Upper lobe of left lung (tissue), 6 donors: Measurements from ENCODE around the gene IL1RN. TPM values are rescaled to one million over a fixed set of nuclear protein-coding genes. Genes with fewer than 3 reads are reported as not detected.

ENCODE experiments used
- ATAC-seq, 2 donors: fragments of 200-7000 bp; cut with Tn5 transposase; one replicate each; pipeline ENCODE4 v1.9.1; 2022; ENCODE audit warnings: mild to moderate bottlenecking in 2 of 2, moderate library complexity in 2 of 2; ENCODE audit not compliant: low FRiP score in 2 of 2
- DNase-seq, 2 donors: peaks; one replicate each; pipeline ENCODE4 v3.0.0-alpha.2; 2019 to 2020
- H3K27ac ChIP-seq, 4 donors: fragments of 200-600 bp; sonication (generic); one replicate each; pipeline ENCODE4 v1.5.1; 2016 to 2019
- H3K27me3 ChIP-seq, 4 donors: fragments of 200-600 bp; sonication (generic); one replicate each; pipeline ENCODE4 v1.5.1; 2017 to 2019
- H3K36me3 ChIP-seq, 4 donors: fragments of 200-600 bp; sonication (generic); one replicate each; pipeline ENCODE4 v1.5.1; 2016 to 2019
- H3K4me1 ChIP-seq, 4 donors: fragments of 200-600 bp; sonication (generic); one replicate each; pipeline ENCODE4 v1.5.1; 2018 to 2019
- H3K4me3 ChIP-seq, 4 donors: fragments of 200-600 bp; sonication (generic); one replicate each; pipeline ENCODE4 v1.5.1; 2017 to 2019; ENCODE audit warnings: mild to moderate bottlenecking in 2 of 4, moderate library complexity in 1 of 4
- H3K9me3 ChIP-seq, 4 donors: fragments of 200-600 bp; sonication (generic); one replicate each; pipeline ENCODE4 v1.5.1; 2018 to 2019
- CTCF ChIP-seq, 6 experiments: fragments of 450-650 bp in 4 of 6; fragments of 200-600 bp in 2 of 6; sonication (generic) in 2 of 6; IDR thresholded peaks; one replicate each; pipeline ENCODE4 v1.5.1; 2016 to 2019; ENCODE audit warnings: antibody characterized with exemption in 6 of 6
- EP300 ChIP-seq, 4 donors: sonication (generic); formaldehyde crosslinking; IDR thresholded peaks; one replicate each; pipeline ENCODE4 v1.5.1; 2017; ENCODE audit warnings: antibody characterized with exemption in 4 of 4, control low read depth in 2 of 4
- POLR2A ChIP-seq, 4 donors: fragments of 450-650 bp; IDR thresholded peaks; one replicate each; pipeline ENCODE4 v1.5.1; 2016 to 2017; ENCODE audit warnings: antibody characterized with exemption in 4 of 4, mild to moderate bottlenecking in 2 of 4
- POLR2AphosphoS5 ChIP-seq, 2 donors: sonication (generic); formaldehyde crosslinking; IDR thresholded peaks; one replicate each; pipeline ENCODE4 v1.5.1; 2017; ENCODE audit warnings: antibody characterized with exemption in 2 of 2
- WGBS, 2 donors: methylation state at CpG; one replicate each; pipeline ENCODE4 v1.1.5; 2017 to 2018; 5-methylcytosine and 5-hydroxymethylcytosine counted together
- total RNA-seq, 6 donors: library from RNA; depleted of rRNA in 4 of 6; stranded (reverse); fragments of >200 nt in 4 of 6; gene quantifications; one replicate each; pipeline versions ENCODE4 v1.1.0 to v1.2.1, GENCODE V29; 2016 to 2021
- donor health status: DM: no; HTN: no; CAD: no; lungs with moderate emphysema.
- donor health status: DM: no; HTN: yes; CAD: no; lungs with severe emphysema.

IL1RN gene
- total RNA-seq, 6 donors from 2014 or later, result 2.0 to 40.6 (median 7.9) TPM

- Histone ChIP-seq H3K36me3 (no peaks in the 10 kb centered on the region), H3K27me3 (no peaks in the 10 kb centered on the region), H3K27ac (peak overlapping the region in 3 of 4 donors; percentile 21 to 41 (median 21)), H3K4me1 (peaks cover 0 to 7% (median 3%) of the 10 kb centered on the region in 4 donors), H3K9me3 (no peaks in the 10 kb centered on the region), H3K4me3 (no peak overlapping the region)
- TF ChIP-seq CTCF (IDR thresholded peaks at IDR 0.05) (no peak), POLR2A (IDR thresholded peaks at IDR 0.05) (no peak), POLR2AphosphoS5 (IDR thresholded peaks at IDR 0.05) (no peak), EP300 (IDR thresholded peaks at IDR 0.05) (no peak)
- ATAC-seq (peak; percentile 73 to 84), DNase-seq (peak in 1 of 2 donors; percentile 62)
- WGBS, 2 donors, result 50 to 58% methylated on average over 12 of the region's 12 CpGs
These were observed 39.9 kb downstream of the IL1RN start for GRCh38 chr2:113167115-113167932.

GRCh38 chr2:113167962-113168340 lies 40.6 kb downstream of the IL1RN start:
- H3K9me3 ChIP-seq, result no peaks in the 10 kb centered on the region
- DNase-seq (no peak), ATAC-seq (no peak)
- WGBS, 2 donors, result 95 to 100% methylated on average over 6 of the region's 6 CpGs
- TF ChIP-seq CTCF (IDR thresholded peaks at IDR 0.05), result no peak
- no peak overlapping the region for H3K4me3 ChIP-seq
- H3K27me3 ChIP-seq, result no peaks in the 10 kb centered on the region
- peak overlapping the region in 1 of 4 donors; percentile 21 for H3K27ac ChIP-seq
- peaks cover 0 to 7% (median 4%) of the 10 kb centered on the region in 4 donors for H3K4me1 ChIP-seq
- H3K36me3 ChIP-seq, result no peaks in the 10 kb centered on the region

GRCh38 chr2:113169002-113169530 lies 41.7 kb downstream of the IL1RN start:
- DNase-seq, result no peak
- Histone ChIP-seq H3K4me1 (peaks cover 3 to 14% (median 11%) of the 10 kb centered on the region in 4 donors), H3K27me3 (no peaks in the 10 kb centered on the region), H3K27ac (no peak overlapping the region), H3K36me3 (no peaks in the 10 kb centered on the region), H3K9me3 (no peaks in the 10 kb centered on the region), H3K4me3 (no peak overlapping the region)
- WGBS, 2 donors, result 88 to 89% methylated on average over 8 of the region's 8 CpGs
- TF ChIP-seq EP300 (IDR thresholded peaks at IDR 0.05) (no peak), CTCF (IDR thresholded peaks at IDR 0.05) (no peak), POLR2A (IDR thresholded peaks at IDR 0.05) (no peak), POLR2AphosphoS5 (IDR thresholded peaks at IDR 0.05) (no peak)
- no peak for ATAC-seq

- TF ChIP-seq POLR2AphosphoS5 (IDR thresholded peaks at IDR 0.05) (no peak), POLR2A (IDR thresholded peaks at IDR 0.05) (no peak), CTCF (IDR thresholded peaks at IDR 0.05) (no peak), EP300 (IDR thresholded peaks at IDR 0.05) (no peak)
- H3K27me3 ChIP-seq, result no peaks in the 10 kb centered on the region
- peaks cover 3 to 14% (median 11%) of the 10 kb centered on the region in 4 donors for H3K4me1 ChIP-seq
- 79 to 94% methylated on average over 3 of the region's 3 CpGs for WGBS, 2 donors
- H3K27ac ChIP-seq, result no peak overlapping the region
- ATAC-seq, result no peak
- H3K36me3 ChIP-seq, result no peaks in the 10 kb centered on the region
- H3K4me3 ChIP-seq, result no peak overlapping the region
- DNase-seq, result no peak
- H3K9me3 ChIP-seq, result no peaks in the 10 kb centered on the region
These were observed 42.2 kb downstream of the IL1RN start for GRCh38 chr2:113169586-113169985.
